ENCODE data around the gene RIMKLA. TPM values are rescaled to one million over a fixed set of nuclear protein-coding genes. Genes with fewer than 3 reads are reported as not detected.

The RIMKLA gene
- total and polyA plus RNA-seq, 10 of the 15 experiments (the other 5 are each of a cell fraction or from before 2014, with no cell fraction given), result 0.01 to 0.52 (median 0.08) TPM

GRCh38 chr1:42462828-42463763 lies 82.5 kb downstream of the RIMKLA start, which contains the start of gene CCDC30 (continued):
- no peak for TF ChIP-seq SUPT20H (IDR thresholded peaks at IDR 0.05; ENCODE audit: borderline replicate concordance, control insufficient read depth, low read depth, low read length)
- TF ChIP-seq CHD1 (IDR thresholded peaks at IDR 0.05; ENCODE audit: low read depth, low read length), result no peak
- no peak for TF ChIP-seq CBX5 (IDR thresholded peaks at IDR 0.05; ENCODE audit: low read depth)
- no peak for TF ChIP-seq ZBTB4 (CRISPR knock-in tag; IDR thresholded peaks at IDR 0.05)
- TF ChIP-seq ZNF207 (IDR thresholded peaks at IDR 0.05; ENCODE audit: borderline replicate concordance), result peak; percentile 82; the same call in 1 of the 2 replicates
- no peak for TF ChIP-seq KLF5 (IDR thresholded peaks at IDR 0.05; ENCODE audit: partially characterized antibody)
- no peak for TF ChIP-seq ESRRA (IDR thresholded peaks at IDR 0.05; ENCODE audit: low read length)
- TF ChIP-seq, protein P1, sequence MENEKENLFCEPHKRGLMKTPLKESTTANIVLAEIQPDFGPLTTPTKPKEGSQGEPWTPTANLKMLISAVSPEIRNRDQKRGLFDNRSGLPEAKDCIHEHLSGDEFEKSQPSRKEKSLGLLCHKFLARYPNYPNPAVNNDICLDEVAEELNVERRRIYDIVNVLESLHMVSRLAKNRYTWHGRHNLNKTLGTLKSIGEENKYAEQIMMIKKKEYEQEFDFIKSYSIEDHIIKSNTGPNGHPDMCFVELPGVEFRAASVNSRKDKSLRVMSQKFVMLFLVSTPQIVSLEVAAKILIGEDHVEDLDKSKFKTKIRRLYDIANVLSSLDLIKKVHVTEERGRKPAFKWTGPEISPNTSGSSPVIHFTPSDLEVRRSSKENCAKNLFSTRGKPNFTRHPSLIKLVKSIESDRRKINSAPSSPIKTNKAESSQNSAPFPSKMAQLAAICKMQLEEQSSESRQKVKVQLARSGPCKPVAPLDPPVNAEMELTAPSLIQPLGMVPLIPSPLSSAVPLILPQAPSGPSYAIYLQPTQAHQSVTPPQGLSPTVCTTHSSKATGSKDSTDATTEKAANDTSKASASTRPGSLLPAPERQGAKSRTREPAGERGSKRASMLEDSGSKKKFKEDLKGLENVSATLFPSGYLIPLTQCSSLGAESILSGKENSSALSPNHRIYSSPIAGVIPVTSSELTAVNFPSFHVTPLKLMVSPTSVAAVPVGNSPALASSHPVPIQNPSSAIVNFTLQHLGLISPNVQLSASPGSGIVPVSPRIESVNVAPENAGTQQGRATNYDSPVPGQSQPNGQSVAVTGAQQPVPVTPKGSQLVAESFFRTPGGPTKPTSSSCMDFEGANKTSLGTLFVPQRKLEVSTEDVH (IDR thresholded peaks at IDR 0.05; ENCODE audit: low read depth, partially characterized antibody), result peak; percentile 34
- no peak for TF ChIP-seq RBBP5 (conservative IDR thresholded peaks at IDR 0.05)
- TF ChIP-seq, protein P2, sequence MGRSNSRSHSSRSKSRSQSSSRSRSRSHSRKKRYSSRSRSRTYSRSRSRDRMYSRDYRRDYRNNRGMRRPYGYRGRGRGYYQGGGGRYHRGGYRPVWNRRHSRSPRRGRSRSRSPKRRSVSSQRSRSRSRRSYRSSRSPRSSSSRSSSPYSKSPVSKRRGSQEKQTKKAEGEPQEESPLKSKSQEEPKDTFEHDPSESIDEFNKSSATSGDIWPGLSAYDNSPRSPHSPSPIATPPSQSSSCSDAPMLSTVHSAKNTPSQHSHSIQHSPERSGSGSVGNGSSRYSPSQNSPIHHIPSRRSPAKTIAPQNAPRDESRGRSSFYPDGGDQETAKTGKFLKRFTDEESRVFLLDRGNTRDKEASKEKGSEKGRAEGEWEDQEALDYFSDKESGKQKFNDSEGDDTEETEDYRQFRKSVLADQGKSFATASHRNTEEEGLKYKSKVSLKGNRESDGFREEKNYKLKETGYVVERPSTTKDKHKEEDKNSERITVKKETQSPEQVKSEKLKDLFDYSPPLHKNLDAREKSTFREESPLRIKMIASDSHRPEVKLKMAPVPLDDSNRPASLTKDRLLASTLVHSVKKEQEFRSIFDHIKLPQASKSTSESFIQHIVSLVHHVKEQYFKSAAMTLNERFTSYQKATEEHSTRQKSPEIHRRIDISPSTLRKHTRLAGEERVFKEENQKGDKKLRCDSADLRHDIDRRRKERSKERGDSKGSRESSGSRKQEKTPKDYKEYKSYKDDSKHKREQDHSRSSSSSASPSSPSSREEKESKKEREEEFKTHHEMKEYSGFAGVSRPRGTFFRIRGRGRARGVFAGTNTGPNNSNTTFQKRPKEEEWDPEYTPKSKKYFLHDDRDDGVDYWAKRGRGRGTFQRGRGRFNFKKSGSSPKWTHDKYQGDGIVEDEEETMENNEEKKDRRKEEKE (IDR thresholded peaks at IDR 0.05), result no peak
- TF ChIP-seq SRF (IDR thresholded peaks at IDR 0.05; ENCODE audit: low read depth in 2 of 2, low read length in 2 of 2), result no peak
- peak; percentile 92 for TF ChIP-seq MXI1 (IDR thresholded peaks at IDR 0.05; ENCODE audit: low read depth, low read length)
- peak; percentile 33; the same call in 1 of the 2 replicates for TF ChIP-seq FOXK2 (IDR thresholded peaks at IDR 0.05)
- TF ChIP-seq E2F4 (IDR thresholded peaks at IDR 0.05; ENCODE audit: low read depth, low read length), result peak; percentile 64
- TF ChIP-seq FOS (IDR thresholded peaks at IDR 0.05; ENCODE audit: borderline replicate concordance, extremely low read depth, insufficient read length), result no peak
- TF ChIP-seq IRF4 (IDR thresholded peaks at IDR 0.05; ENCODE audit: low read depth, low read length), result no peak
- peak; percentile 37 to 85; a peak in 3 of 4 replicates for TF ChIP-seq BHLHE40 (IDR thresholded peaks at IDR 0.05; ENCODE audit: borderline replicate concordance in 1 of 2, low read depth in 2 of 2, low read length in 1 of 2)

All from GM12878 (cell line).